ENCODE measurements around the gene FBXL17. TPM values are rescaled to one million over a fixed set of nuclear protein-coding genes. Genes with fewer than 3 reads are reported as not detected.
A peak's percentile ranks its signal among the peaks of the same experiment; 100 is the strongest.

The FBXL17 gene
- total RNA-seq, 1 donor from 2014 or later = 12.7 TPM

DNA sequence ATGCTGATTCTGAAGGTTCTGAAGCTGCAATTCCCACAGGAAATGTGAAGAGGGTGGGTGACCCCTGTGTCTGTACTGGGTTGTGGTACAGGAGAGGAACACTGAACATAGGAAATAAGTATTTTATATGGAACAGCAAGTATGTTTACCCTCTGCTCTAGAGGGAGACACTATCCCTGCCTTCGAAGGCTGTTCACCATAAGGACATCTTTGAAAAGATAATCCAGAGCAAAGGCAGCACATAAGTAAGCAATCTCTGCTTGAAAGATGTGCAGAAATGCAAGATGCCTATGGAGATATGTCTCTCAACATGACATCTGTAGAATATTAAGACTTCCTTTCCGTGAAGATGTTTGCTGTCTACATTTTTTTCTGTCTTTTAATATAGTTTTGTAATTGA is 526.7 kb downstream of the FBXL17 start:
- Histone ChIP-seq H3K9me3 (ENCODE audit: insufficient read depth, low read depth, low read length) (no peaks in the 10 kb centered on the region), H3K27ac (ENCODE audit: low read depth, low read length) (no peak overlapping the region), H3K27me3 (ENCODE audit: insufficient read depth, low read length) (no peaks in the 10 kb centered on the region), H2AFZ (ENCODE audit: low read depth, low read length) (no peak overlapping the region), H4K20me1 (ENCODE audit: insufficient read depth, low read length) (no peaks in the 10 kb centered on the region), H3K4me1 (ENCODE audit: insufficient read depth, low read length) (no peaks in the 10 kb centered on the region), H3K79me2 (ENCODE audit: insufficient read depth, low read length) (no peaks in the 10 kb centered on the region), H3K4me2 (ENCODE audit: low read length) (no peak overlapping the region), H3K36me3 (ENCODE audit: insufficient read depth, low read length) (no peaks in the 10 kb centered on the region), H3K4me3 (ENCODE audit: insufficient read depth, low read depth, low read length) (no peak overlapping the region), H3K9ac (ENCODE audit: low read length) (no peak overlapping the region)
- no peak for DNase-seq (ENCODE audit: low read depth)
- Mint-ChIP-seq H3K27ac (ENCODE audit: unreplicated experiment) (no peak overlapping the region), H3K9me3 (ENCODE audit: unreplicated experiment) (no peaks in the 10 kb centered on the region), H3K36me3 (ENCODE audit: low read depth, unreplicated experiment) (no peaks in the 10 kb centered on the region), H3K27me3 (ENCODE audit: low read depth, unreplicated experiment) (no peaks in the 10 kb centered on the region), H3K4me3 (ENCODE audit: unreplicated experiment) (no peak overlapping the region), H3K4me1 (ENCODE audit: low read depth, unreplicated experiment) (no peaks in the 10 kb centered on the region)
- FAIRE-seq = peak; percentile 41
- TF ChIP-seq EZH2 (IDR thresholded peaks at IDR 0.05; ENCODE audit: insufficient read depth, low read length) = no peak
- TF ChIP-seq, protein P1, sequence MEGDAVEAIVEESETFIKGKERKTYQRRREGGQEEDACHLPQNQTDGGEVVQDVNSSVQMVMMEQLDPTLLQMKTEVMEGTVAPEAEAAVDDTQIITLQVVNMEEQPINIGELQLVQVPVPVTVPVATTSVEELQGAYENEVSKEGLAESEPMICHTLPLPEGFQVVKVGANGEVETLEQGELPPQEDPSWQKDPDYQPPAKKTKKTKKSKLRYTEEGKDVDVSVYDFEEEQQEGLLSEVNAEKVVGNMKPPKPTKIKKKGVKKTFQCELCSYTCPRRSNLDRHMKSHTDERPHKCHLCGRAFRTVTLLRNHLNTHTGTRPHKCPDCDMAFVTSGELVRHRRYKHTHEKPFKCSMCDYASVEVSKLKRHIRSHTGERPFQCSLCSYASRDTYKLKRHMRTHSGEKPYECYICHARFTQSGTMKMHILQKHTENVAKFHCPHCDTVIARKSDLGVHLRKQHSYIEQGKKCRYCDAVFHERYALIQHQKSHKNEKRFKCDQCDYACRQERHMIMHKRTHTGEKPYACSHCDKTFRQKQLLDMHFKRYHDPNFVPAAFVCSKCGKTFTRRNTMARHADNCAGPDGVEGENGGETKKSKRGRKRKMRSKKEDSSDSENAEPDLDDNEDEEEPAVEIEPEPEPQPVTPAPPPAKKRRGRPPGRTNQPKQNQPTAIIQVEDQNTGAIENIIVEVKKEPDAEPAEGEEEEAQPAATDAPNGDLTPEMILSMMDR (IDR thresholded peaks at IDR 0.05; ENCODE audit: insufficient read depth, low read depth, low read length) = no peak

DNA sequence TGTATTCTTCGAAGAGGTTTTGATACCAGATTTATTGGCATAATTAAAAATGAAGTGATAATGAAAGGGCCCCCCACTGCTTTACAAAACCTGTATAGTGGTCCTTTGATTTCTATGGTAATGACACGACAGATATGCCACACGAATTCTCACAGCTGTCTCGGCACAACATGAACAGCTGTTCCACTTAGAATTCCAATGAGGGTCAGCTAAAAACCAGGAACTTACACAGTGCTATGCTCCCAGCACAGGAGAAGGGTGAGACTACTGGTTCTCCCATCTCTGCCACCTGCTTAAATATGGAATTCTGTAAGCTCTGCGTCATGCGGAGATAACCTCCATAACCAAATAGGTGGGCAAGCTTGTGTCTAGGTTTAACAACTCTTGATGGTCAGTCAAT is 528.2 kb downstream of the FBXL17 start:
- DNase-seq (ENCODE audit: low read depth) = no peak
- Mint-ChIP-seq H3K4me3 (ENCODE audit: unreplicated experiment) (no peak overlapping the region), H3K27me3 (ENCODE audit: low read depth, unreplicated experiment) (no peaks in the 10 kb centered on the region), H3K4me1 (ENCODE audit: low read depth, unreplicated experiment) (no peaks in the 10 kb centered on the region), H3K9me3 (ENCODE audit: unreplicated experiment) (no peaks in the 10 kb centered on the region), H3K27ac (ENCODE audit: unreplicated experiment) (no peak overlapping the region), H3K36me3 (ENCODE audit: low read depth, unreplicated experiment) (no peaks in the 10 kb centered on the region)
- Histone ChIP-seq H2AFZ (ENCODE audit: low read depth, low read length) (no peak overlapping the region), H3K4me1 (ENCODE audit: insufficient read depth, low read length) (no peaks in the 10 kb centered on the region), H3K27me3 (ENCODE audit: insufficient read depth, low read length) (no peaks in the 10 kb centered on the region), H3K4me2 (ENCODE audit: low read length) (no peak overlapping the region), H3K36me3 (ENCODE audit: insufficient read depth, low read length) (no peaks in the 10 kb centered on the region), H4K20me1 (ENCODE audit: insufficient read depth, low read length) (no peaks in the 10 kb centered on the region), H3K27ac (ENCODE audit: low read depth, low read length) (no peak overlapping the region), H3K4me3 (ENCODE audit: insufficient read depth, low read depth, low read length) (no peak overlapping the region), H3K79me2 (ENCODE audit: insufficient read depth, low read length) (no peaks in the 10 kb centered on the region), H3K9ac (ENCODE audit: low read length) (no peak overlapping the region), H3K9me3 (ENCODE audit: insufficient read depth, low read depth, low read length) (no peaks in the 10 kb centered on the region)
- FAIRE-seq = no peak
- no peak for TF ChIP-seq EZH2 (IDR thresholded peaks at IDR 0.05; ENCODE audit: insufficient read depth, low read length)
- TF ChIP-seq, protein P1 (IDR thresholded peaks at IDR 0.05; ENCODE audit: insufficient read depth, low read depth, low read length) = no peak

DNA sequence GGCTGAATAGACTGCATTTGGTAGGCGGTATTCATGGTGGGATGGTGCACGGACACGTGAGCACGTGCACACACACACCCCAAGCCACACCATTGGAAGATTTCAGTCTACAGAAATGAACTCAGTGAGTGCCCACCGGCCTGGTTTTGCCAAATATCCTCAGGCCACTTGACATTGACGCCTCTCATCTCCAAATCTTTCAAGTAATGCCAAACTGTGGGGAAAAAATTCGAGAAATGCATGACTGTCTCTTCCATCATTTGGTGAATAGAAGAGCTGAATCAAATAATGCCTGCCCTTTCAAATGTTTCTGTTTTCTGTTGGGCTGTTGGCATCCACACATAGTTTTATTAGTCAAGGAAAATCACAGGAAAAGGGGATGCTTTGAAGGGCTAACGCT is 528.9 kb downstream of the FBXL17 start:
- Histone ChIP-seq H3K27ac (ENCODE audit: low read depth, low read length) (no peak overlapping the region), H2AFZ (ENCODE audit: low read depth, low read length) (no peak overlapping the region), H4K20me1 (ENCODE audit: insufficient read depth, low read length) (no peaks in the 10 kb centered on the region), H3K4me1 (ENCODE audit: insufficient read depth, low read length) (no peaks in the 10 kb centered on the region), H3K9ac (ENCODE audit: low read length) (no peak overlapping the region), H3K9me3 (ENCODE audit: insufficient read depth, low read depth, low read length) (no peaks in the 10 kb centered on the region), H3K79me2 (ENCODE audit: insufficient read depth, low read length) (no peaks in the 10 kb centered on the region), H3K27me3 (ENCODE audit: insufficient read depth, low read length) (no peaks in the 10 kb centered on the region), H3K36me3 (ENCODE audit: insufficient read depth, low read length) (no peaks in the 10 kb centered on the region), H3K4me2 (ENCODE audit: low read length) (no peak overlapping the region), H3K4me3 (ENCODE audit: insufficient read depth, low read depth, low read length) (no peak overlapping the region)
- H3K4me3 Mint-ChIP-seq (ENCODE audit: unreplicated experiment) = no peak overlapping the region
- H3K36me3 Mint-ChIP-seq (ENCODE audit: low read depth, unreplicated experiment) = no peaks in the 10 kb centered on the region
- no peaks in the 10 kb centered on the region for H3K27me3 Mint-ChIP-seq (ENCODE audit: low read depth, unreplicated experiment)
- DNase-seq (ENCODE audit: low read depth) = no peak
- TF ChIP-seq, protein P1 (IDR thresholded peaks at IDR 0.05; ENCODE audit: insufficient read depth, low read depth, low read length) = no peak
- no peak for TF ChIP-seq EZH2 (IDR thresholded peaks at IDR 0.05; ENCODE audit: insufficient read depth, low read length)
- no peaks in the 10 kb centered on the region for H3K9me3 Mint-ChIP-seq (ENCODE audit: unreplicated experiment)
- H3K27ac Mint-ChIP-seq (ENCODE audit: unreplicated experiment) = no peak overlapping the region
- no peak for FAIRE-seq
- H3K4me1 Mint-ChIP-seq (ENCODE audit: low read depth, unreplicated experiment) = no peaks in the 10 kb centered on the region
